B cell (primary cell): Measurements from ENCODE around the gene PEX13.
"Not testable (repeated sequence)": the region's sequence is repeated elsewhere in the genome, so short reads cannot be mapped to it uniquely, and the experiment has no call there.

Source experiments
- EZH2 ChIP-seq: IDR thresholded peaks from 2 replicates; pipeline ENCODE4 v1.6.1; 2012; ENCODE audit warnings: borderline replicate concordance, low read depth, mild to moderate bottlenecking, moderate library complexity, low read length; ENCODE audit not compliant: insufficient read depth, poor library complexity, severe bottlenecking
- TF ChIP-seq, protein P1 (sequence below): fragments of 200-600 bp; IDR thresholded peaks from one replicate; pipeline ENCODE4 v1.8.0; 2022; ENCODE audit warnings: antibody characterized with exemption, mild to moderate bottlenecking

- TF ChIP-seq, protein P1, sequence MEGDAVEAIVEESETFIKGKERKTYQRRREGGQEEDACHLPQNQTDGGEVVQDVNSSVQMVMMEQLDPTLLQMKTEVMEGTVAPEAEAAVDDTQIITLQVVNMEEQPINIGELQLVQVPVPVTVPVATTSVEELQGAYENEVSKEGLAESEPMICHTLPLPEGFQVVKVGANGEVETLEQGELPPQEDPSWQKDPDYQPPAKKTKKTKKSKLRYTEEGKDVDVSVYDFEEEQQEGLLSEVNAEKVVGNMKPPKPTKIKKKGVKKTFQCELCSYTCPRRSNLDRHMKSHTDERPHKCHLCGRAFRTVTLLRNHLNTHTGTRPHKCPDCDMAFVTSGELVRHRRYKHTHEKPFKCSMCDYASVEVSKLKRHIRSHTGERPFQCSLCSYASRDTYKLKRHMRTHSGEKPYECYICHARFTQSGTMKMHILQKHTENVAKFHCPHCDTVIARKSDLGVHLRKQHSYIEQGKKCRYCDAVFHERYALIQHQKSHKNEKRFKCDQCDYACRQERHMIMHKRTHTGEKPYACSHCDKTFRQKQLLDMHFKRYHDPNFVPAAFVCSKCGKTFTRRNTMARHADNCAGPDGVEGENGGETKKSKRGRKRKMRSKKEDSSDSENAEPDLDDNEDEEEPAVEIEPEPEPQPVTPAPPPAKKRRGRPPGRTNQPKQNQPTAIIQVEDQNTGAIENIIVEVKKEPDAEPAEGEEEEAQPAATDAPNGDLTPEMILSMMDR = not testable (repeated sequence)
- not testable (repeated sequence) for TF ChIP-seq EZH2
Observed at GRCh38 chr2:60987656-60988055, 29.9 kb upstream of the PEX13 start.
